DND-41 (cell line): ENCODE data around the gene UBE2E1.

ENCODE experiments used
- ATAC-seq: fragments of 200-7000 bp; cut with Tn5 transposase; 3 replicates; pipeline ENCODE4 v1.9.1; 2021; ENCODE audit warnings: low read depth; ENCODE audit not compliant: insufficient read depth
- DNase-seq: peaks from one replicate; pipeline ENCODE4 v3.0.0-alpha.2; 2020
- H2AFZ ChIP-seq: 2 replicates; pipeline ENCODE4 v1.6.0; 2012; ENCODE audit warnings: low read depth, low read length
- H3K27ac ChIP-seq: 2 replicates; pipeline ENCODE4 v1.5.1; 2012; ENCODE audit warnings: low read length, inconsistent platforms
- H3K27me3 ChIP-seq: fragments of 200-600 bp; sonication (generic); 2 replicates; pipeline ENCODE4 v1.6.0; 2012; ENCODE audit warnings: low read length, mild to moderate bottlenecking, inconsistent platforms; ENCODE audit not compliant: insufficient read depth, poor library complexity
- H3K36me3 ChIP-seq: 2 replicates; pipeline ENCODE4 v1.5.1; 2012; ENCODE audit warnings: low read length, inconsistent platforms; ENCODE audit not compliant: insufficient read depth
- H3K4me1 ChIP-seq: 2 replicates; pipeline ENCODE4 v1.5.1; 2012; ENCODE audit warnings: mild to moderate bottlenecking, low read length; ENCODE audit not compliant: insufficient read depth
- H3K4me2 ChIP-seq: 2 replicates; pipeline ENCODE4 v1.6.0; 2012; ENCODE audit warnings: mild to moderate bottlenecking, moderate library complexity, low read length, inconsistent platforms; ENCODE audit not compliant: insufficient read depth
- H3K4me3 ChIP-seq, 2 experiments: fragments of 200-600 bp in 1 of 2; shearing (Covaris generic) in 1 of 2; 2 replicates each; pipeline ENCODE4 v1.5.1; 2012 to 2016; ENCODE audit warnings: inconsistent platforms in 2 of 2, low read length in 2 of 2, mild to moderate bottlenecking in 2 of 2, low read depth in 1 of 2, moderate library complexity in 1 of 2
- H3K79me2 ChIP-seq: 2 replicates; pipeline ENCODE4 v1.6.0; 2012; ENCODE audit warnings: low read length, inconsistent platforms; ENCODE audit not compliant: insufficient read depth
- H3K9ac ChIP-seq: 2 replicates; pipeline ENCODE4 v1.6.0; 2012; ENCODE audit warnings: low read depth, mild to moderate bottlenecking, inconsistent platforms, low read length, moderate library complexity
- H3K9me3 ChIP-seq: 2 replicates; pipeline ENCODE4 v1.5.1; 2012; ENCODE audit warnings: low read length, moderate library complexity, mild to moderate bottlenecking, inconsistent platforms; ENCODE audit not compliant: insufficient read depth, severe bottlenecking
- H4K20me1 ChIP-seq: 2 replicates; pipeline ENCODE4 v1.6.0; 2012; ENCODE audit warnings: low read length; ENCODE audit not compliant: insufficient read depth
- CTCF ChIP-seq: IDR thresholded peaks from 2 replicates; pipeline ENCODE4 v1.5.1; 2012; ENCODE audit warnings: borderline replicate concordance, low read length, moderate library complexity, mild to moderate bottlenecking; ENCODE audit not compliant: poor library complexity, severe bottlenecking; ENCODE audit errors: extremely low read depth
- EZH2 ChIP-seq: IDR thresholded peaks from 3 replicates; pipeline ENCODE4 v1.6.1; 2012; ENCODE audit warnings: borderline replicate concordance, low read depth, mild to moderate bottlenecking, moderate library complexity, low read length, inconsistent platforms; ENCODE audit not compliant: severe bottlenecking

UBE2E1 gene

GRCh38 chr3:23861689-23862088 lies 55.9 kb downstream of the UBE2E1 start:
- H3K9ac ChIP-seq = no peak overlapping the region
- peaks cover 37% of the 10 kb centered on the region for H3K4me1 ChIP-seq
- no peak overlapping the region for H2AFZ ChIP-seq
- peaks cover 9% of the 10 kb centered on the region for H3K36me3 ChIP-seq
- no peak for TF ChIP-seq CTCF
- no peak for TF ChIP-seq EZH2
- H3K9me3 ChIP-seq = no peaks in the 10 kb centered on the region
- H3K4me2 ChIP-seq = no peak overlapping the region
- no peak for ATAC-seq
- no peak for DNase-seq
- no peak overlapping the region for H3K27ac ChIP-seq
- H3K27me3 ChIP-seq = no peaks in the 10 kb centered on the region
- H4K20me1 ChIP-seq = peaks cover 53% of the 10 kb centered on the region
- H3K79me2 ChIP-seq = peaks cover 65% of the 10 kb centered on the region
- H3K4me3 ChIP-seq = no peak overlapping the region

GRCh38 chr3:23863060-23863459 lies 57.3 kb downstream of the UBE2E1 start:
- no peak for DNase-seq
- Histone ChIP-seq H3K27me3 (no peaks in the 10 kb centered on the region), H4K20me1 (peaks cover 44% of the 10 kb centered on the region), H3K4me2 (no peak overlapping the region), H2AFZ (no peak overlapping the region), H3K9me3 (no peaks in the 10 kb centered on the region), H3K4me3 (no peak overlapping the region), H3K36me3 (peaks cover 9% of the 10 kb centered on the region), H3K27ac (no peak overlapping the region), H3K79me2 (peaks cover 59% of the 10 kb centered on the region), H3K4me1 (peaks cover 25% of the 10 kb centered on the region), H3K9ac (no peak overlapping the region)
- no peak for TF ChIP-seq EZH2
- no peak for TF ChIP-seq CTCF
- no peak for ATAC-seq

- Histone ChIP-seq H2AFZ (no peak overlapping the region), H3K4me1 (peaks cover 7% of the 10 kb centered on the region), H3K36me3 (peaks cover 9% of the 10 kb centered on the region), H4K20me1 (peaks cover 37% of the 10 kb centered on the region), H3K4me3 (no peak overlapping the region), H3K9me3 (no peaks in the 10 kb centered on the region), H3K4me2 (no peak overlapping the region), H3K27ac (no peak overlapping the region), H3K79me2 (peaks cover 60% of the 10 kb centered on the region), H3K27me3 (no peaks in the 10 kb centered on the region), H3K9ac (no peak overlapping the region)
- DNase-seq (no peak), ATAC-seq (no peak)
- TF ChIP-seq EZH2 (no peak), CTCF (no peak)
Measured at GRCh38 chr3:23864931-23865330, 59.2 kb downstream of the UBE2E1 start.
